Measurements from ENCODE around the gene MSL2.
"Not testable (repeated sequence)": the region's sequence is repeated elsewhere in the genome, so short reads cannot be mapped to it uniquely, and the experiment has no call there.

Gene MSL2

GRCh38 chr3:136192831-136193230, 3.3 kb downstream of the MSL2 start:
- no peak for DNase-seq

- DNase-seq, result not testable (repeated sequence)
Measured at GRCh38 chr3:136192195-136192594, 3.9 kb downstream of the MSL2 start.

- DNase-seq, result no peak
Measured at GRCh38 chr3:136189859-136190617, 6.1 kb downstream of the MSL2 start.

GRCh38 chr3:136189043-136189442, 7.1 kb downstream of the MSL2 start:
- no peak for DNase-seq

- DNase-seq, result no peak
Measured at GRCh38 chr3:136187868-136188267, 8.3 kb downstream of the MSL2 start.

- DNase-seq, result no peak
Measured at GRCh38 chr3:136186846-136187245, 9.3 kb downstream of the MSL2 start.

GRCh38 chr3:136186344-136186743, 9.8 kb downstream of the MSL2 start:
- peak; percentile 14 for DNase-seq

GRCh38 chr3:136184703-136185102, 11.4 kb downstream of the MSL2 start:
- DNase-seq, result no peak

- no peak for DNase-seq
Measured at GRCh38 chr3:136181741-136182140, 14.4 kb downstream of the MSL2 start.

GRCh38 chr3:136177876-136178275, 18.3 kb downstream of the MSL2 start:
- no peak for DNase-seq

- DNase-seq, result no peak
Measured at GRCh38 chr3:136173939-136174490, 22.1 kb downstream of the MSL2 start.

- no peak for DNase-seq
Measured at GRCh38 chr3:136171097-136171542, 25.0 kb downstream of the MSL2 start.

GRCh38 chr3:136168236-136168635, 27.9 kb downstream of the MSL2 start:
- not testable (repeated sequence) for DNase-seq

- DNase-seq, result no peak
Measured at GRCh38 chr3:136166507-136166906, 29.6 kb downstream of the MSL2 start.

GRCh38 chr3:136163607-136164006, 32.5 kb downstream of the MSL2 start:
- not testable (repeated sequence) for DNase-seq

GRCh38 chr3:136162322-136162721, 33.8 kb downstream of the MSL2 start:
- DNase-seq, result no peak

- DNase-seq, result no peak
Measured at GRCh38 chr3:136161516-136161915, 34.6 kb downstream of the MSL2 start.

- DNase-seq, result no peak
Measured at GRCh38 chr3:136152963-136153362, 43.2 kb downstream of the MSL2 start.

GRCh38 chr3:136152176-136152843, 43.8 kb downstream of the MSL2 start:
- DNase-seq, result no peak

GRCh38 chr3:136151219-136151618, 44.9 kb downstream of the MSL2 start:
- no peak for DNase-seq

GRCh38 chr3:136149667-136150066, 46.5 kb downstream of the MSL2 start:
- no peak for DNase-seq

- DNase-seq, result no peak
Measured at GRCh38 chr3:136146981-136147729, 49.0 kb downstream of the MSL2 start.

GRCh38 chr3:136144397-136144796, 51.7 kb downstream of the MSL2 start:
- DNase-seq, result not testable (repeated sequence)

All from activated gamma-delta T cell treated with Interleukin-2 at 50 U/mL for 16 hours (primary cell).